NCI-H69 (cell line): ENCODE results near the gene LMOD1.
"Not testable (repeated sequence)": the region's sequence is repeated elsewhere in the genome, so short reads cannot be mapped to it uniquely, and the experiment has no call there.

ENCODE experiments used
- DNase-seq: peaks from one replicate; lab custom pipeline; 2025; lab: John Stamatoyannopoulos, UW

The LMOD1 gene

DNA sequence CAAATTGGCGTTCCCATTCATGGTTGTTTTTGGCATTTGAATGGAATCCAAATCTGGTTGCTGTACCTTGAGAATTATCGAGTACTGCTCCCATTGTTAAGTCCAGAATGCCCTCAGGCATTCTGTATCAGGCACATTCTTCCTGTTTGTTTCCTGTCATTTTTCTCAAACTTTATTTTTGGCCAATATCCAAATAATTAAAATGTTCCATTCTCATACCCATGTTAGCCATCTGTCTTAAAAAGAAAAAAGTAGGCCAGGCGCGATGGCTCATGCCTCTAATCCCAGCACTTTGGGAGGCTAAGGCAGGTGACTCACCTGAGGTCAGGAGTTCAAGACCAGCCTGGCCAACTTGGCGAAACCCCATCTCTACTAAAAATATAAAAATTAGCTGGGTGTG, 86.9 kb downstream of the LMOD1 start:
- DNase-seq: no peak

DNA sequence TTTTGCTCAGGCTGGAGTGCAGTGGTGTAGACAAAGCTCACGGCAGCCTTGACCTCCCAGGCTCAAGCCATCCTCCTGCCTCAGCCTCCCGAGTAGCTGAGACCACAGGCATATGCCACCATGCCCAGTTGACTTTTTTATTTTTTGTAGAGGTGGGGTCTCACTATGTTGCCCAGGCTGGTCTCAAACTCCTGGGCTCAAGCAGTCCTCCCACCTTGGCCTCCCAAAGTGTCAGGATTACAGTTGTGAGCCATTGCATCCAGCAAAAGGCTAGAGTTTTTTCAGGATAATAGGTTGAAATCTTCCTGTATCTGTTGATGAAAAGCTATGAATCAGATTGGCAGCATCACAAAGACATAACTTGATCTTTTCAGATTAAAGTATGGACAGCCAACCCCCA, 89.6 kb downstream of the LMOD1 start:
- DNase-seq: not testable (repeated sequence)

DNA sequence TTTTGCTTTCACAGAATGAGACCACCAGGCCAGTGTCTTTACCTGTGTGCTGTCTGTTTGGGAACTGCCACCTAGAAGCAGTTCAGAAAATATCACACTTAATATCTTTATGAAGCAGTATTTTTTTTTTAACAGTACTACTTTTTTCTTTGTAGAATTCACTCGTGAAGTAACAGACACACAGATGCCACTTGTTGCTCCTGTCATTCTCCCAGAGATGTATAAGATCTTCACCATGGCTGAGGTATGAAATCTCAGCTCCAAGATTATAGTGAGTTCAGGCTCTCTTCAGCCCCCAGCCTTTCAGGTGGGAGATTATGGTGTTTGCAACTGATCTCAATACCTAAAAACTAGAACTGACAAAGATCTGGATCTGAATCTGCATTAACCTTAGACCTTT, 94.4 kb downstream of the LMOD1 start:
- DNase-seq: no peak

DNA sequence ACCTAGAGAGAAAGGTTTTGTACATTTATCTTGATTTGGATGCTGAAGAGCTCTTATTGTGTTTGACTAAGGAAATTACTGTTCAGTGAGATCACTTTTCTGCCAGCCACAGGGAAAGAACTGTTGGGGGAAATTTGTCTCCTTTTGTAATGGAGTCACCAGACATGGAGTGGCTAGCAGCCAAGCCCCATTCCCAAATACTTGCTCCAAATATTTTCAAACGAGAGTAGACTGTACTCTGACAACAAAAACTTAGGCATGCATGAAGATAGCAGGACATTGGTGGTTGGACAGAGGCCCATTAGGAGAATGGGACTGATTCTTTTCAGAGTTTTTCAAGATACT, 96.3 kb downstream of the LMOD1 start:
- no peak for DNase-seq

DNA sequence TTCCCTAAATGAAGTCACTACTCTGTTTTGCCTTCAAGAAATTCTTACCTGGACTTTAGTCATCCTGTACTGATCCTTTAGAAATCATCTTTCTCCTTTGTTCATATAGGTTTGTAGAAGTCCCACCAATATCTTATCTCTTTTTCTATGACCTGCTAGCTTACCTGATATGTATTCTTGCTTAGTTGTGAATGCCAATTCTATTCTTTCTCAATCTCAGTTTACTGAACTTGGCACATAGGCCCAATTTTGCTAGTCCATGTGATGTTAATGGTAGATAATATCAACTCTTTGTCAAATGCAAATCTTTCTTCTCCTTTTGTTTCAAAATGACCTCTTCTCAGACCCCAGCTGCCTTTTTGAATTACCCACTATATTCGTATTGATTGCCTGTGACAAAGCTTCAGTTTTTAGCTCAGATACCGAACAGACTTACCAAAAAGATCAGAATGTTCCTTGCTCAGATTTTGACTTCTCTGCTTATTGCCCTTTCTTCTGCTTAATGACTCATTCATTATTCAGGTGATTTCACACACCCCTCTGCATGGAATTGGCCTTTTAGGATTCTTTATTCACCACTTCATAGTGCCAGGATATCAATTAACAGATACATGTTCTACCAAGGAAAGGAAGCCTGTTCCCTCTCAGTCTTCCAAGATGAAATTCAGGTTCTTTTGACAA, 96.8 kb downstream of the LMOD1 start:
- no peak for DNase-seq

DNA sequence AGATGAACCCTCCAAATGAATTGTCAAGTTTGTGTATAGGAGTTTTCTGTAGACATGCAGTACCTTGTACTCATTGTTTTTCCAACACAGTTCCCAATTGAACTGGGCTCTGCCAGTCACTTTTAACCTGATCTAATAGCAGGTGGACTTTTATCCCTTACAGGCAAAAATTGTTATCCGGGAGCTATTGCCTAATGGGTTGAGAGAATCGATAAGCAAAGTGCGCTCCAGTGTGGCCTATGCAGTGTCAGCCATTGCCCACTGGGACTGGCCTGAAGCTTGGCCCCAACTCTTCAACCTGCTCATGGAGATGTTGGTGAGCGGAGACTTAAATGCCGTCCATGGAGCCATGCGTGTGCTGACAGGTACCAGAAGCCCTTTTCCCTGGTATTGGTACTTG, 98.1 kb downstream of the LMOD1 start:
- no peak for DNase-seq

DNA sequence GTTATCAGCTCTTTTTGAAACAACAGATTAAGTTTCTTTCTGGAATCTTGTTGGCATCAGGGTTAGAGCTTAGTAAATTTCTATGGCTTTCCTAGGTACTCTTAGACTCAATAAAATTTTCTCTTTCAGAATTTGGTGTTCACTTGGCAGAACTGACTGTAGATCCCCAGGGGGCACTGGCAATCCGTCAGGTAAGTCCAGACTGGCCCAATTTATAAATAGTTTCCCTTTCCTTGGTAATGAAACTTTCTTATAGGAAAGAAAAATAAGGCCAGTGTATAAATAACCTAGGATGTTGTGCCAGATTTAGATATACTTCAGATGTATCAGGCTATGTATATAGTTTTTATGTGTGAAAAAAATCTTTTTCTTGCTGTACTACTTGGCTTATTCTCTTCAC, 99.2 kb downstream of the LMOD1 start:
- no peak for DNase-seq
